HG02588 (cell line): Measurements from ENCODE around the gene ARHGAP22.

Experiments used
- ATAC-seq: cut with Tn5 transposase; IDR thresholded peaks from one replicate; pipeline ENCODE4 v1.9.1; 2021; ENCODE audit warnings: mild to moderate bottlenecking, moderate library complexity; ENCODE audit not compliant: unreplicated experiment

ARHGAP22 gene

DNA sequence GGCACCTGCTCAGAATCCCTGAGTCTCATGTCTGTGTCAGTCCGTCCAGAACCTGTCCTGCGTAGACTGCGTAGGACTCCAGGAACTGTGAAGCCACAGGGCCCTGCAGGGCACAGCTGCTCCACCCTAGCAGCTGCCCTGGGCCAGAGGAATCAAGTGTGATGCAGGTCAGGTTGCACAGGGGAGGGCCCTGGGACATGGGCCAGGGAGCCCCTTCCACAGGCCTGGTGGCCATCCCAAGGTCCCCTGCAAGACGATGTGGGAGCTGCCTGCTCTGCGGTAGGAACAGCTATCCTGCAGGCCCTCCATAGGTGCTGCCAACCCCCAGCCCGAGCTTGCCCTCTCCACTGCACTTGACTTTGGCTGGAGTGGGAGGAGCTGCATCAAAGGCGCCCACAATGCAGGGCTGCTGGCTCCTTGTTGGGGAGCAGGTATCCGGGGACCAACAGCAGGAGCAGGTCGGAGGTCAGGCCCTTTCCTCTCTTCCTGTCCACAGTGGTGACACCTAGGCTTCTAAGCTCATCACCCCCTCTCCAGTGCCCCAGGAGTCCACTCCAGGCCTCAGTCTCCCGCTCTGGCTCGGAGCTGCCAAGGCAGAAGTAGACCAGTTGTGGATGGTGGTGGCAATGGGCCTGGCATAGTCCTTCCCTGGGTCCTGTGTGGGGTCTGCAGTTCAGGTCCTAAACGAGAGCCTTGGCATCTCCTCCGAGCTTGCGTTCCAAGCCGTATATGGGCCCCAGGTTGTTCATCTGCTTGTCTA lies 149.3 kb downstream of the ARHGAP22 start:
- no peak for ATAC-seq

DNA sequence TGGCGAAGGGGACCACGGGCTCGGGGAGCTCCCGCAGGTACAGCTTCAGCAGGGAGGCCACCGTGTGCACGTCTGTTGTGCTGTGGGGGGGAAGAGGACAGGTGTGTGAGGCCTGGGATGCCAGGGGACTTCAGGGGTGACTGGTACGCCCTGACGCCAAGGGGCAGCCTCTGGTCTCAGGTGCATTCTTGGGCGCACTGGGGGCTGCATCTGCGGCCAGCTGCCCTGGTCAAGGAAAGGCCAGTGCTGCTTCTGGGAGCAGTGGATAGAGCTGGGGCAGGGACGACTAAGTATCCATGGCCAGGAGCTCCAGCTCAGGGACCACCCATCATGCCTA lies 149.8 kb downstream of the ARHGAP22 start:
- ATAC-seq = no peak

DNA sequence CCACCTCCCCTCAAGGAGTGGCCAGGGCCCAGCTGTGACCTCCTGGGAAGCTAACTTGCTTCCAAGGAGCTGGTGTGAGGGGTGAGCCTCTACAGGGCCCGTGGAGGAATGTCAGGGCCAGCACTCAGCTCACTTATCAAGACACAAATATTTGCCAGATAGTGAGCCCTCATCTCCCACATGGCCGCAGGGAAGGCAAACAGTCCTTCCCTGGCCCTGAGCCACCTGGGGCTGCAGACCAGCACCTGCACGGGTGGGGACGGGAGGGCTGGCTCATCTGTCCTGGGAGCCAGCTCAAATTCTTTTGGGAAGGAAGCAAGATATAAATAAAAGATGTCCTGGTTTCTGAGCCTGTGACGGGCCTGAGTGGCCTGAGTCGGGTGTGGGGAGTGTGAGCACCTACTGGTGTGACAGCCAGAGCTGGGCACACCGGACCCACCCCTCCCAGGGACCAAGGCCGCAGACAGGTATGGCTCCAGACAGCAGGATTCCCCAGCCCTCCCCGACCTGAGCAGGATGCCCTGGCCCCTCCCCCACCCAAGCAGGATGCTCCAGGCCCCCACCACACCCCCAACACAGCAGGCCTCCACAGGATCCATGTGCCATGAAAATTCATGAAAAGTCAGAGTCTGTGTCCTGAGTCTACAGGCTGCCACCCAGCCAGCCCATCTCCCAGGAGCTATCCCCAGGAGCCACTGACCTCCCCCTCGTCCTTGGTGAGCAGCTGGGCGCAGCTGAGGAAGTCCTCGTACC lies 150.4 kb downstream of the ARHGAP22 start:
- no peak for ATAC-seq

DNA sequence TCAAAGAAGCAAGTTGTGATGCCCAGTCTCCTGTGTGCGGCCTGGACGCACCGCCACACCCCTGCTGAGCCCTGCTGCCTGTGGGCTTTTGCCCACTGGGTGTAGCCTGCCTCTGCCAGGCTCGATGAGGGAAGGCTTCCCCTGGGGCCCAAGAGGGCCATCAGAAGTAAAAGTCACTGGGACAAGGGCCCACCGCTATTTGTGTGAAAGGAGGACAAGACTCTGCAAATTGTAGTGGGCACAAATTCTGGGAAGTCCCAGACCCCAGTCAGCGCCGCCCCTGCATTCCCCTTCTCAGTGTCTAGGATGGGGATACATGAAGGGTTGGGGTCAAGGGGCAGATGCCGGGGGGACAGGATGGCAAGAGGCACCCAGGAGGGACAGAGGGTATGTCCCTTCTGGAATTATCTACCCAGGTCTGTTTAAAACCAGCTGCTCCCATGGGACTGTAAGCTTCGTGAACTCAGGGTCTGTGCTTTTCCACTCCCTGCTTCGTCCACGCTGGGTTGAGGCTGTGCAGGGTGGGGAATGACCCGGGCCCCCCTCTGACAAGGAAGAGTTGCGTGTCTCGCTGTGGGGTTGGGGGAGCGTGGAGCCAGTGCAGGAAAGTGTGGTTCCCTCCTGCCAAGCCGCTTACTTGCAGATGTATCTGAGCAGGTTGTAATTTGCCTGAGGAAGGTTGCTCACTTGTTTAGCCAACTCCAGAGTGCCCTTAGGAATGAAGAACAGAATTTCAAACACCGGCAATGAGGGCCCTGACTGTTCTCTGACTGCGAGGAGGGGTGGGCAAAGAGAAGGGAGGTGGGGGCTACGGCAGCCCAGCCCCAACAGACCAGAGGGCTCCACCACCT lies 151.2 kb downstream of the ARHGAP22 start:
- ATAC-seq = no peak

DNA sequence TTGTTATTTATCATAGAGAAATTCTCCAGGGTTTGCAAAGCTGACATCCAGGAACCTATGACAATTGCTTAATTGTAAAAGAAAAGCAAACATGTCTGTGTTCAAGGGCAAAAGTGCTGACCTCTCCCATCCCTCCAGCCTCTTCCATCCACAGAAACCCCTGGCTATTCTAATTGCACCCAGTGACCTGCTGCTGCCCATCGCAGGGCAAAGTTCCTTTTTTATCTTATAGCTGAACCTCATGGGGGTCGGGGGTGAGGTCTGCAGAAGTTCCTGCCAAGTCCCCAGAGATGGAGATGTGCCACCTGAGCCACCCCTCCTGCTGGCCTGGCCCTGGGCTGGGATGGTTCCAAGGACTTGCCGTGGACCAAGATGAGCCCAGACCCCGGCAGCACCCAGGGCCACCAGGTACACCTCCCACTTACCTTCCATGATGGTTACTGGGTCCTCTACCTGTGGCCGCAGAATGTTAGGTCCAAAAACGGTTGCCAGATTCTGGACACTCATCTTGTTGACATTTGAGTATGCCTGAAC lies 151.9 kb downstream of the ARHGAP22 start:
- no peak for ATAC-seq

DNA sequence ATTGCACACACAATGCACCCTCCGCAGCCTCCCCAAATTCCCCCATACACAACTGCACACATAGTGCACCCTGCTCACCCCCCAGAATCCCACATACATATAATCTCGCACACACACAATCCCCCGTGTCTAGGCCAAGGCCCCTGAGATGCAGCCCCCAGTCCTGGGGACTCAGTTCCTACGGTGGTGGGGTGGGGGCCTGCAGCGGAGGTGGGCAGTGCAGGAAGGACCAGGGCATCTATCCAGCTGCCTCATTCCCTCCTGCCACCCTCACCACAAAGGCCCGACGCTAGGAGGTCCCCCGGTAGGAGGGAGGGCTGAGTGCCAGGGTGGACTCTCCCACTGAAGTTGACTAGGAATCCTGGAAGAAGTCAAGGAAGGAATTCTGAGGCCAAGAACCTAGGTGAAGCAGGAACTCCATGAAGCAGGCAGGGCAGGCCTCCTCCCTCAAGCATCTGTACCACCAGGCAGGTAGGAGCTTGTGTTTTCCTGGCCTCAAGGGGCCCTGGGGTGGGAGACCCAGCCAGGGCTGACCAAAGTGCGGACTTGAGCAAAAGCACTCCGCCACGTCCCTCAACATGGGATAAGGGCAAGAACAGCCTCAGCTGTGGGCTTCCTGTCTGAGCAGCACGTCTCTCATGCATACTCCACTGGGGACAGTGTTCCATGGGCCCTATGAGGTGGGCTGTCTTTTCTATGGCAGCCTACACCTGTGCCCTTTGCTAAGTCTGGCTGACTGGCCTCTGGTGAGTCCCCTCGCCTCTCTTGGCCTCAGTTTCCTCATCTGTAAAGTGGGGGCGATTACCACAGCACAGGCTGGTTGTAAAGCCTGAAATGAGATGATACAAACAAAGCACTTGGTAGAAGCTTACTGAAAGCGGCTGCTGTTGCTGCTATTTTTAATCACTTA lies 152.6 kb downstream of the ARHGAP22 start:
- no peak for ATAC-seq

DNA sequence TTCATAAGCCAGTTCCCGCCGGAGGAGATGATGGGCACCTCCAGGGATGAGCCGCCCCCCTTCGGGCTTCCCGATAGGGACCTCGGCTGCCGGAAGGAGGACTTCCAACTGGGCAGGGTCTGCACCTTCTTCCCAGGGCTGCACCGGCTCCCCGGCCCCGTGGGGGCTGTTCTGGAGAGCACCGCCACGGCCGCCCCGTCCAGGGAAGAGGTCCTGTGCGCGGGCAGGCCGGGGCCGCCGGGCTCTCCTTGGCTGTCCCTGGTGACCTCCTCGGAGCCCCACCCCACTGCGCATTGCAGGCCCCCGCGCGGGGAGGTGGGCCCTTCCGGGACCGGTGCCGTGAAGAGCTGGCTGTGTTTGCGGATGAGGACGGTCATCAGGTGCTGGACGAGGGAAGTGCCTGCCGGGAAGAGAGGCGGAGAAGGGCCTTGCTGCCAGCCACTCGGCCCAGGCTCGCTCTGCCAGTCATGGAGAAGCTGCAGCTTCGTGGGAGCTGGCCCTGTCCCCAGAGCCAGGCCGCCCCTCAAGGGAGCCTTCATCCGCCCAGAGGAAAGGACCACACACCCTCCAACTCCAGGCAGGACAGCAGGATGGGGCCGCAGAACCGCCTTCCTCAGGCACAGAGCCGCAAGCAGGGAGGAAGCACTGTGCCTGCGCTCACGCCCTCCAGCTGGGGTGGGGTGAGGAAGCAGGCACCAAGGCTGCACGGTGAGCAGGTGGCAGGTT lies 154.0 kb downstream of the ARHGAP22 start:
- no peak for ATAC-seq

DNA sequence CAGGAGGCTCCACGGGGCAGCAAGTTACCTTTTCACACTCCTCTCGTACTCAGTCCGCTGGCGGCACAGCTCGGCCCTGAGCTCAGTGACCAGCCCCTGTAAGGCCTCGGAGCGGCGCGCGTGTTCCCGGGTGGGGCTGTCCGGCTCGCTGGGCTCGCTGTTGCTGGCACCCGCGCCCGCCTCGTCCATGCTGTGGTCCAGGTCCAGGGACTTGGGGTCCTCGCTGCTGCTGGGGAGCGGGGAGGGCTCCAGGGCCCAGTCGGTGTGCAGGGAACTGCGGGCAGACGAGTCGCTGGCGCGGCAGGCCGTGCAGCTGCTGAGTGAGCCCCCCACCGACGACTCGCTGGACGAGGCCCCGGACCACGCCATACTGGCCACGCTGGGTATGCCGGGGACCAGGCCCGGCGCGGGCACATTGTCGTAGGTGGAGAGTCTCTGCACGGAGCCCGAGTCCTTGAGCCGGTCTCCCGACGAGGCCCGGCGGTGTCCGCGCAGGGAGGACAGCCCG lies 154.6 kb downstream of the ARHGAP22 start:
- ATAC-seq = no peak

DNA sequence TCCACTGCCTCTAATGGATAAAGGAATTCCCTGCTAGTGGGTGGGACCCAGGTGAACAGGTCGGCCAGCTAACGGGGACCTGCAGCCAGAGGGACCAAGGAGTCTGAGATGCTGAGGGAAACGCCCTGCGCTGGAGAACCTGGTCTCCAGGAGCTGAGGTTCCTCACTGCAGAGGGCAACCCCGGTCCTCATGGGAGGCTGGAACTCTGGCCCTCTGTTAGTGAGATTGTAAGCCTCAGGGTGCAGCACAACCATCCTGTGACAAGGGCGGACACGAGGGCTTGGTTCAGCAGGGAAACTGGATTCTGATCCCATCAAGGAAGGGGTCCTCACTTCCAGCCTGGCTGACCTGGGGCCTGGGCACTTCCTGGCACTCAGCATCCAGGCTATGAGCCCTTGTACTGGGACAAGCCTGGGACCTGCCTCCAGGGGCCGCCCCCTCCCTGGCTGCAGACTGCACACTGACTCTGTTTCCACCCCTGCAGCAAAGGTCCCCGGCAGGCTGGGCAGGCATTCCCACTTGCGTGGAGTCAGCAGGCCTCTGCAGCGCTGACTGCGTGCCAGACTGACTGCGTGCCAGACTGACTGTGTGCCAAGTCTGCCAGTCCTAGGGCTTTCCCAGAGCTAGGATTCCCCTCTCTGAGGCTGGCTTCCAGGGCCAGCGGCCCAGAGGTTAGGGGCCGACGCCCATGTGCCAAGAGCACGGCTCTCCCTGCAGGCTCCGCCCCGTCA lies 155.2 kb downstream of the ARHGAP22 start:
- no peak for ATAC-seq

DNA sequence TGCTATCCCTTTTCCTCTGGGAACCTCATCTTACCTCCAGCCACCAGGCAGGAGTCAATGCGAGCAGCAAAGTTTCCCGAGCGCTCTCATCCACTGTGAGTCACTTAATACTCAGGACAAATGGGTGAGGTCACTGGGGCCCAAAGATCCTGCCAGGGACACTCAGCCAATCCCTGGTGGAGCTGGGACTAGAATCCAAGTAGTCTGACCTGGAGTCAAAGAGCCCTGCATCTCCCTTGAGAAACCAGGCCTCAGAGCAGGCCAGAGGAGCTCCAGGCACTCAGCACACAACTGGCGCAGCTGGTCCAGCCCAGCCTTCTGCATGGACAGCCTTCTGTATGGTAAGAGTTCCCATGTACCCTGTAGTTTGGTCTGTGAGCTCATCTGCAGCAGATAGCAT lies 156.1 kb downstream of the ARHGAP22 start:
- ATAC-seq = no peak

DNA sequence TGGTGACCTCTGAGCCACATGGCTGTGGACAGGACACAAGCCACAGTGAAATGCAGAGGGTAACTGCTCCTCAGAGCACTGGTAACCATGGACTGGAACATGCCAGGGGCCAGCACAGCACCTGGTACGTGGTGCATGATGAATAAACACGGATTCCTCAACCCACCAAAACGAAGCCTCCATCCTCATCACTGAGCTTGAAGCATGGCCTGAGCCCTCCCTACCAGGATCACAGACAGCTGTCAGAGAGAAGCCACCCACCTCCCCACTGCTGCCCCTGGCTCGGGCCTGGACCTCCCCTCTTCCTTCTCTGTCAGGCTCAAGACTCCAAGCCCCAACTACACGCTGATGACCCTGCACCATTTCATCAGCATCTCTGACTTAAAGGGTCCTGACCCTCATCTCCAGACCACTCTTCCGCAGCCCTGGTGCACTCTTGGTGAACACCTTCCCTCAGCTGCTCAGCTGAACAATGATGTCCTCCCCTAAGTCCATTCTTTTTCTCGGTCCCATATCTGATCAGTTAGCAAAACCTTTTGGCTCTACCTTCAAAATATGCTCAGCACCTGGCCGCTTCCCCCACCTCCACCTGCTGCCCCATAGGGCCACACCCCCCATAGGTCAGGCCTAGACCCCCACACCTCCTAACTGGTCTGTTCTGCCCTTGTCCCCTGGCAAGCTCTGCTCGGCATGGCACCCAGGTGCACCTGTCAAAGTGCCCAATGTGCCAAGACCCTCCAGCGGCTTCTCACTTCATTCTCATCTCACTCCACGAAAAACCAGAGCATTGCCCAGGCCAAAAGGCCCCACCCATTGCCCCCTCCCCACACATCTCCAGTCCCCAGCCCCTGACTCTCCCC lies 157.3 kb downstream of the ARHGAP22 start:
- ATAC-seq = no peak

DNA sequence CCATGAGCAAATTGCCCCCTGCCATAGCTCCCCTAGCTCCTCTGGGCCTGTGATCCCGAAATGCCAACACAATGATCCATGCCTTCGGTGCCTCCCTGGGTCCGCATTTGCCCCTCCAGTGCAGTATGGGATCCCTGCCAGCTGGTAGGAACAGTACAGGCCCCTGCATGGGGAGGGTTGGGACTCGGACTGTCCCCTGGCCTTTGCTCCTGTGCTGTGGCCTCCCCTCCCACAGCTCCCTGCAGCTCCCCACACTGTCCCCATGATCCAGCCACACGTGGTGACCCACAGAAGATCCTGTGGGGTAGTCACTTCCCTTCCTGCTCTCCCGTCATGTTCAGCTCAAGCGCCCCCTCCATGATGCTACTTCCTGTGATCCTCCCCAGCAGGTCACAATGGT lies 158.1 kb downstream of the ARHGAP22 start:
- ATAC-seq = no peak

DNA sequence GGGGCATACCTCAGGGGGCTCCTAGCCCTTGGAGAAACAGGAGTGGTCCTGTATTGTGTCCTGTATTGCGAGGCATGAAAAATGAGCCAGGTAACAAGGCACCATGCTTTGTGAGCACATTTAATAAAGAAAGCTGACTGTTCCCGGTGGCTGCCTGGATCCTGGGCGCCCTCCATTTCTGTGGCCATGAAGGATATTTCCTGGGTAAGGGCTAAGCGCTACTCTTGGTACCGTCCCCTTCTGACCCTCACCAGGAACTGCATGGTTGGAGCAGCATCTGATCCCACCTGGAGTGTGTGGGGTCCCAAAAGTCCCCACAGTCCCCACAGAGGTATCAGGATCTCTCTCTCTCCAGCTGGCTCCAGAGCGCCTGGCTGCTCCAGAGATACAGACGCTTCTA lies 158.9 kb downstream of the ARHGAP22 start:
- ATAC-seq = no peak

DNA sequence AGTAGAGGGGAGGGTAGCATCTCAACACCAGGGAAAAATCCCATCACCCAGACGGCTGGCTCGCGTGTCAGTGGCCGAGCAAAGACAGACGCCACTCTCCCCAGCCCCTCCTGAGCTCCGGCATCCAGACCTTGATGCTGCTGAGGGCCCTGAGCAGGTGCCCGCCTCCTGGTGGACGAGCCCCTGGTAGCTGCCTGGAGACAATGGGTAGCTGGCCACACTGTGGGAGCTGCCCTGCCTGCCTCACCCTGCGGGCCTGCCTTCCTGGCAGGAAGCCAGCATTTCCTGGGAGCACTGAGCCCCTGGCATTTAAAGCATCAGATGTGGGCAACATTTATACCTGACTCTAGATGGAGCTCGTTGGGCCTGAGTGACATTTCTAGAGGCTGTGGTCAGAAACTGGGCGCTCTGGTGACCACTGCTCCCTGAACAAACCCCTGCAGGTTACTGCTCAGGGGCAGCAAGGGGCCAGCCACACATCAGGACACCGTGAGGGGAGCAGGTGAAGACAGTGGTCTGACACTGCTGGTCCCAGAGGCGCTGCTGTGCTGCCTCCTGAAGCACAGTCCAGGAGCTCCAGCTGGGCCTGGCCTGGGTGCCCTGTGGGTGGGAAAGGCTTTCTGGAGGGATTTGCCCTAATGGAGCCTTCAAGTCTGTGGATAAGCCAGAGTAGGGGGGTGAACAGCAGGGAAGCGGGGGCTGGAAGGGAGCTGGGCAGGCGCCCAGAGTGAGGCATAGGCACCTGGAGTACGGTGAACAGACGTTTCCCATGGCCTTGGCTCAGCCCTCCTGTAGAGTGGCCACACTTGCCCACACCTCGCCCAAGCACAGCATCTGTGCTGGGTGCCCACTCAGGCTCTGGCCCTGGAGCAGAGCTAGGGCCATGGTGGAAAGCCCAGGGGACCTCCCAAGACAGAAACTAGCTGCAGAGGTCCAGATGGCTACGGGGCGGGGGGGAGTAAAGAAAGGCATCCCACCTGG lies 159.7 kb downstream of the ARHGAP22 start:
- ATAC-seq = no peak

DNA sequence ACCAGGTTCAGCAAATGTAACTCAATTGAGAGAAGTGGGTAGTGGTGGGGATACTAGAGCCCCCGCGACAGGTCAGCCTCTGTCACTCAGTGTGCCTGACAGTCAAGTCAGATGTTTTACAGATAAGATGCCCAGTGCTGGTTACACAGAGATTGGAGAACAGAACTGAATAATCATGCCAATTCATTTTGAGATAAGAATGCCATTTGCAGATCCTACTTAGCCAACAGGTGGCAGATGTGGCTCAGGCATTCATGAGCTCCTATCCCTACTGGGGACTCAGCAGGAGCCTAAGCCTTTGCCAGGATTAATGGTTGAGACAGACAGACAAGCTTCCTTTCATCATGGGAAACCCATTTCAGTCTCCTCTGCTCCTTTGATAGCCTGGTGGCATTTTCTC lies 160.6 kb downstream of the ARHGAP22 start:
- ATAC-seq = no peak

DNA sequence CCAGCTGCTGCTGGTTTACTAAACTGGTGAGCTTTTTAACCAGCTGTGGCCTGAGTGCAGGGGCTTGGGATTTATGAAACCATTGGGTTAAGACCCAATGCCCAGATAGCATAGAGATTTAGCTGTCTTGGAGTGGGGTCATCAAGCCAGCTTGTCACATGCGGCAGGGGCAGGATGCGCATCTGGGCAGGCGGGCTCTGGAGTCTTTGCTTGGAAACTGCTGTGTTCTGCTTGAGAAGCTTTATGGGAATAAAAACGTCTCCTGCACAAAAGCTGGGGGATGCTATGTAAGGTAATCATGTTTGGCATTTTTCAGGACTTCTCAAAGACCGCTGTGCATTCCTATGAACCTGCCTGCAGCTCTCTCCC lies 162.1 kb downstream of the ARHGAP22 start:
- no peak for ATAC-seq
